Neural progenitor cell (in vitro differentiated cells): ENCODE measurements around the gene UBR7. TPM values are rescaled to one million over a fixed set of nuclear protein-coding genes. Genes with fewer than 3 reads are reported as not detected.
"Not testable (repeated sequence)": the region's sequence is repeated elsewhere in the genome, so short reads cannot be mapped to it uniquely, and the experiment has no call there.

Experiments used
- DNase-seq: peaks from one replicate; pipeline ENCODE4 v3.0.0-alpha.2; 2016; ENCODE audit warnings: low spot score
- H2AFZ ChIP-seq: fragments of 200-600 bp; sonication (generic); replicated peaks from 2 replicates; pipeline ENCODE4 v1.6.1; 2016; ENCODE audit warnings: antibody characterized with exemption
- H3F3A ChIP-seq: fragments of 200-600 bp; sonication (generic); 2 replicates; pipeline ENCODE4 v1.6.1; 2016; ENCODE audit warnings: antibody characterized with exemption, low read depth
- H3K27ac ChIP-seq: fragments of 200-600 bp; sonication (generic); 2 replicates; pipeline ENCODE4 v1.5.1; 2016; ENCODE audit warnings: mild to moderate bottlenecking
- H3K27me3 ChIP-seq: fragments of 200-600 bp; sonication (generic); 2 replicates; pipeline ENCODE4 v1.6.1; 2016; ENCODE audit warnings: mild to moderate bottlenecking, moderate library complexity
- H3K36me3 ChIP-seq: fragments of 200-600 bp; sonication (generic); 2 replicates; pipeline ENCODE4 v1.5.1; 2016
- H3K4me1 ChIP-seq: fragments of 200-600 bp; sonication (generic); 2 replicates; pipeline ENCODE4 v1.6.1; 2016; ENCODE audit warnings: mixed run types
- H3K4me2 ChIP-seq: fragments of 200-600 bp; sonication (generic); 2 replicates; pipeline ENCODE4 v1.6.1; 2016
- H3K4me3 ChIP-seq: fragments of 200-600 bp; sonication (generic); 2 replicates; pipeline ENCODE4 v1.5.1; 2016
- H3K79me2 ChIP-seq: fragments of 200-600 bp; sonication (generic); 2 replicates; pipeline ENCODE4 v1.6.1; 2016; ENCODE audit warnings: low read depth
- H3K9ac ChIP-seq: fragments of 200-600 bp; sonication (generic); 2 replicates; pipeline ENCODE4 v1.6.1; 2016
- H3K9me3 ChIP-seq: fragments of 200-600 bp; sonication (generic); 2 replicates; pipeline ENCODE4 v1.5.1; 2016; ENCODE audit warnings: low read depth
- H4K20me1 ChIP-seq: fragments of 200-600 bp; sonication (generic); 2 replicates; pipeline ENCODE4 v1.6.1; 2016; ENCODE audit warnings: low read depth
- H3K27ac Mint-ChIP-seq: 3 replicates; pipeline ENCODE4 v1.8.0; 2021; ENCODE audit warnings: mixed read lengths
- H3K27me3 Mint-ChIP-seq: 2 replicates; pipeline ENCODE4 v1.8.0; 2022; ENCODE audit warnings: low read depth, mild to moderate bottlenecking, inconsistent platforms, moderate library complexity, mixed read lengths; ENCODE audit not compliant: insufficient read depth
- H3K36me3 Mint-ChIP-seq: 3 replicates; pipeline ENCODE4 v1.8.0; 2021; ENCODE audit warnings: mixed read lengths
- H3K4me1 Mint-ChIP-seq: 3 replicates; pipeline ENCODE4 v1.8.0; 2021; ENCODE audit warnings: mixed read lengths
- H3K4me3 Mint-ChIP-seq: 3 replicates; pipeline ENCODE4 v1.8.0; 2021; ENCODE audit warnings: mild to moderate bottlenecking, moderate library complexity, mixed read lengths
- H3K9me3 Mint-ChIP-seq: 3 replicates; pipeline ENCODE4 v1.8.0; 2020; ENCODE audit warnings: mixed read lengths
- CTCF ChIP-seq: fragments of 200-600 bp; sonication (generic); IDR thresholded peaks from 2 replicates; pipeline ENCODE4 v1.5.1; 2017; ENCODE audit warnings: antibody characterized with exemption, mild to moderate bottlenecking
- EZH2 ChIP-seq: fragments of 200-600 bp; sonication (generic); IDR thresholded peaks from 2 replicates; pipeline ENCODE4 v1.6.1; 2017; ENCODE audit warnings: antibody characterized with exemption, mild to moderate bottlenecking, moderate library complexity
- EZH2phosphoT487 ChIP-seq: fragments of 200-600 bp; sonication (generic); IDR thresholded peaks from 2 replicates; pipeline ENCODE4 v1.6.1; 2017; ENCODE audit warnings: antibody characterized with exemption
- total RNA-seq: library from RNA; depleted of rRNA; stranded (reverse); fragments of >200 nt; gene quantifications from 2 replicates; pipeline ENCODE4 v1.2.3, GENCODE V29; 2015; ENCODE audit warnings: low replicate concordance

UBR7 gene
- total RNA-seq, result 47.6 and 55.7 TPM in 2 replicates

DNA sequence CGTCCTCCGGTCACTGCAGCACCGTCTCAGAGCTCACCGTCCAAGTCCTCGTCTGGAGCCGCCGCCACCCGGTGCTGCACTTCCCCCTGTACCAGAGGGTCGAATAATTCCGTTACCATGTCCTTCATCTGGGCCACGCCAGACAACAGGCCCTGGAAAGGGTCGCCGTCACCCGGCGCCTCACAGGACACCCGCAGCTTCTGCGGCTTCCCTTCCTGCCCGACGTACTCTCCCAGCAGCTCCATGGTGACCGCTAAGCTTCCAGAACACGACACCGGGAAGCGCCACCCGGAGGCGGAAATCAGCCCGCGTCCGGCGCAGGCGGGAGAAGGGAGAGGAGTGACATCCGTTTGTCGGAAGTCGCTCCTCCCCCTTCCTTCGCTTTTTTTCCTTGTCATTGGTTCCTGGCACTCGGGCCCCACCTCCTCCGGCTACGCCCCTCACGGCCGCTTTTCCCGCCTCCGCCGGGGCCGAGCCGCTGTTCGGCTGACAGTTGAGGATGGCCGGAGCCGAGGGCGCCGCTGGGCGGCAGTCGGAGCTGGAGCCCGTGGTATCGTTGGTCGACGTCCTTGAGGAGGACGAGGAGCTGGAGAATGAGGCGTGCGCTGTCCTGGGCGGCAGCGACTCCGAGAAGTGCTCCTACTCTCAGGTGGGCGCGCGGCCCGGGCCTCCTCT lies at the start of gene UBR7, which contains the start of gene GON7:
UBR7 (plus strand) TSS at position 464 of the 675 bp plus-strand sequence; CDS start at position 500, 36 bp downstream.
GON7 (minus strand) TSS at position 273 of the 675 bp plus-strand sequence; CDS start at position 245, 28 bp downstream.
- H3K27ac Mint-ChIP-seq, result peak within 1 kb of the TSS; percentile 96
- no peaks in the 10 kb centered on the region for H4K20me1 ChIP-seq
- H3K36me3 ChIP-seq, result no peaks in the 10 kb centered on the region
- H3K9me3 ChIP-seq, result no peaks in the 10 kb centered on the region
- H3K4me3 Mint-ChIP-seq, result peak within 1 kb of the TSS; percentile 88
- peak; percentile 27 for TF ChIP-seq CTCF
- TF ChIP-seq EZH2, result no peak
- no peak for TF ChIP-seq EZH2phosphoT487
- H3K4me3 ChIP-seq, result peak within 1 kb of the TSS; percentile 72
- H3K4me1 Mint-ChIP-seq, result peaks cover 29% of the 10 kb centered on the region
- H3K9ac ChIP-seq, result peak within 1 kb of the TSS; percentile 57
- peaks cover 15% of the 10 kb centered on the region for H3F3A ChIP-seq
- peaks cover 65% of the 10 kb centered on the region for H3K79me2 ChIP-seq
- peak within 1 kb of the TSS; percentile 80 for H2AFZ ChIP-seq
- H3K27me3 Mint-ChIP-seq, result peaks cover 2% of the 10 kb centered on the region
- H3K4me1 ChIP-seq, result peaks cover 11% of the 10 kb centered on the region
- H3K4me2 ChIP-seq, result peak within 1 kb of the TSS; percentile 87
- no peaks in the 10 kb centered on the region for H3K9me3 Mint-ChIP-seq
- H3K36me3 Mint-ChIP-seq, result peaks cover 4% of the 10 kb centered on the region
- H3K27ac ChIP-seq, result peak within 1 kb of the TSS; percentile 26
- peak; percentile 98 for DNase-seq
- H3K27me3 ChIP-seq, result no peaks in the 10 kb centered on the region

DNA sequence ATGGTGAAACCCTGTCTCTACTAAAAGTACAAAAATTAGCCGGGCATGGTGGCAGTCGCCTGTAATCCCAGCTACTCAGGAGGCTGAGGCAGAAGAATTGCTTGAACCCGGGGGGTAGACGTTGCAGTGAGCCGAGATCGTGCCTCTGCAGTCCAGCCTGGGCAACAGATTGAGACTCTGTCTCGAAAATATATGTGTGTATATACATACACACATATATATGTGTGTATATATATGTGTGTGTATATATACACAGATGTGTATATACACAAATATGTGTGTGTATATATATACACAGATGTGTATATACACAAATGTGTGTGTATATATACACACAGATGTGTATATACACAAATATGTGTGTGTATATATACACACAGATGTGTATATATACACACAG lies 48.7 kb upstream of the UBR7 start:
- not testable (repeated sequence) for H3K27ac ChIP-seq, H3K4me1 Mint-ChIP-seq, H2AFZ ChIP-seq, H3K4me1 ChIP-seq, H3K27ac Mint-ChIP-seq, H3K36me3 ChIP-seq, H3K4me3 ChIP-seq, H3K79me2 ChIP-seq, H3K4me2 ChIP-seq, H3K4me3 Mint-ChIP-seq, DNase-seq, H4K20me1 ChIP-seq, H3K36me3 Mint-ChIP-seq, H3K27me3 ChIP-seq, H3K27me3 Mint-ChIP-seq, H3K9ac ChIP-seq, H3K9me3 Mint-ChIP-seq, H3K9me3 ChIP-seq
- H3F3A ChIP-seq, result peaks cover 12% of the 10 kb centered on the region

DNA sequence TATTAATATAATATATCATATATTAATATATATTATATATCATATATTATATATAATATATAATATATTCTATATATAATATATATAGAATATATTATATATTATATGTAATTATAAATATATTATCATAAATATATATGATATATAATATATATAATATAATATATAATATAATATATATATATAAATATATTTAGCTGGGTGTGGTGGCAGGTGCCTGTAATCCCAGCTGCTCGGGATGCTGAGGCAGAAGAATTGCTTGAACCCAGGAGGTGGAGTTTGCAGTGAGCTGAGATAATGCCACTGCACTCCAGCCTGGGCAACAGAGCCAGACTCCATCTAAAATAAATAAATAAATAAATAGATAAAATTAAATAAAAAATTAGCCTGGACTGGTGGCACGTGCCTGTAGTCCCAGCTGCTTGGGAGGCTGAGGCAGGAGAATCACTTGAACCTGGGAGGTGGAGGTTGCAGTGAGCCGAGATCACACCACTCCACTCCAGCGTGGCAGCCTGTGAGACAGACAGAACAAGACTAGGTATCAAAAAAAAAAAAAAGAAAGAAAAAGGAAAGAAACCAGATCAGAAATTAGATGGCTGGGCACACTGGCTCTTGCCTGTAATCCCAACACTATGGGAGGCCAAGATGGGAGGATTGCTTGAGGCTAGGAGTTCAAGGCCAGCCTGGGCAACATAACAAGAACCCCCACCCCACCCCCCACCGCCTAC lies 47.3 kb upstream of the UBR7 start:
- not testable (repeated sequence) for H3K36me3 Mint-ChIP-seq

GRCh38 chr14:93160353-93160801 lies 46.7 kb upstream of the UBR7 start:
- Mint-ChIP-seq H3K9me3 (no peaks in the 10 kb centered on the region), H3K36me3 (no peaks in the 10 kb centered on the region), H3K27me3 (no peaks in the 10 kb centered on the region), H3K27ac (no peak overlapping the region), H3K4me3 (no peak overlapping the region), H3K4me1 (peaks cover 6% of the 10 kb centered on the region)
- H3K27me3 ChIP-seq, result no peaks in the 10 kb centered on the region
- no peak overlapping the region for H3K9ac ChIP-seq
- no peaks in the 10 kb centered on the region for H3K9me3 ChIP-seq
- H2AFZ ChIP-seq, result peak overlapping the region; percentile 37
- no peaks in the 10 kb centered on the region for H3K79me2 ChIP-seq
- H3K4me1 ChIP-seq, result no peaks in the 10 kb centered on the region
- H3K36me3 ChIP-seq, result no peaks in the 10 kb centered on the region
- no peak overlapping the region for H3K4me2 ChIP-seq
- H4K20me1 ChIP-seq, result no peaks in the 10 kb centered on the region
- no peak overlapping the region for H3K4me3 ChIP-seq
- H3F3A ChIP-seq, result peaks cover 12% of the 10 kb centered on the region
- no peak overlapping the region for H3K27ac ChIP-seq
- TF ChIP-seq EZH2, result no peak
- TF ChIP-seq CTCF, result peak; percentile 53
- TF ChIP-seq EZH2phosphoT487, result no peak
- peak; percentile 45 for DNase-seq

More for the DNA sequence above, 47.3 kb upstream of the UBR7 start:
- not testable (repeated sequence) for H3K4me3 Mint-ChIP-seq, H2AFZ ChIP-seq, H3K9ac ChIP-seq, DNase-seq, H3K79me2 ChIP-seq, H3K4me2 ChIP-seq, H3K27ac Mint-ChIP-seq, H3K4me1 Mint-ChIP-seq, H3K4me3 ChIP-seq, H3K4me1 ChIP-seq, H3K9me3 ChIP-seq, H3K9me3 Mint-ChIP-seq, H3K27me3 Mint-ChIP-seq, H3K27ac ChIP-seq, H4K20me1 ChIP-seq, H3K27me3 ChIP-seq, H3K36me3 ChIP-seq
- H3F3A ChIP-seq, result peaks cover 12% of the 10 kb centered on the region
